AG04449 (cell line): ENCODE results near the gene FAM20A.
"Not testable (repeated sequence)": the region's sequence is repeated elsewhere in the genome, so short reads cannot be mapped to it uniquely, and the experiment has no call there.

Experiments used
- CTCF ChIA-PET: fragments of 350-600 bp; formaldehyde crosslinking; extraction: SDS; loops from one replicate; lab custom pipeline; 2021; ENCODE audit warnings: antibody characterized with exemption; lab: Yijun Ruan, JAX
- POLR2A ChIA-PET: fragments of 400-600, 350-600 bp; formaldehyde crosslinking; extraction: SDS; loops from one replicate; lab custom pipeline; 2020; ENCODE audit warnings: antibody characterized with exemption, inconsistent platforms; lab: Yijun Ruan, JAX
- DNase-seq: peaks from one replicate; pipeline ENCODE4 v3.0.0-alpha.2; 2010; ENCODE audit warnings: low read depth, low spot score
- H3K4me3 ChIP-seq: 2 replicates; pipeline ENCODE4 v1.5.1; 2011; ENCODE audit warnings: low read depth, mild to moderate bottlenecking, control low read depth, low read length
- CTCF ChIP-seq: IDR thresholded peaks from one replicate; pipeline ENCODE4 v1.5.1; 2011; ENCODE audit warnings: mild to moderate bottlenecking, moderate library complexity, low read length, control low read depth, inconsistent platforms; ENCODE audit not compliant: insufficient read depth; ENCODE audit errors: missing control alignments

Gene FAM20A

GRCh38 chr17:68505951-68506350, 95.2 kb downstream of the FAM20A start:
- DNase-seq, result no peak
- CTCF ChIA-PET, result no interaction called here
- H3K4me3 ChIP-seq, result no peak overlapping the region
- no peak for TF ChIP-seq CTCF
- POLR2A ChIA-PET, result no interaction called here

- H3K4me3 ChIP-seq, result no peak overlapping the region
- TF ChIP-seq CTCF, result no peak
- ChIA-PET CTCF (interaction anchor here (0.6 kb wide), 1 partner anchor 35 kb away, joined by 3 read pairs; no protein-coding TSS in a partner anchor), POLR2A (no interaction called here)
- no peak for DNase-seq
Observed at GRCh38 chr17:68501074-68501473, 100.1 kb downstream of the FAM20A start.

GRCh38 chr17:68499587-68499986, 101.6 kb downstream of the FAM20A start:
- no peak overlapping the region for H3K4me3 ChIP-seq
- no peak for DNase-seq
- CTCF ChIA-PET, result no interaction called here
- POLR2A ChIA-PET, result no interaction called here
- no peak for TF ChIP-seq CTCF

GRCh38 chr17:68498479-68499326, 102.5 kb downstream of the FAM20A start:
- DNase-seq, result no peak
- no peak overlapping the region for H3K4me3 ChIP-seq
- no peak for TF ChIP-seq CTCF
- ChIA-PET POLR2A (interaction anchor here (0.6 kb wide), 1 partner anchor 28 kb away, joined by 3 read pairs; no protein-coding TSS in a partner anchor), CTCF (no interaction called here)

- H3K4me3 ChIP-seq, result no peak overlapping the region
- ChIA-PET CTCF (interaction anchor here (1.5 kb wide), 1 partner anchor 13 kb away, joined by 3 read pairs; no protein-coding TSS in a partner anchor), POLR2A (interaction anchor here (0.6 kb wide), 1 partner anchor 27 kb away, joined by 3 read pairs; no protein-coding TSS in a partner anchor)
- no peak for TF ChIP-seq CTCF
- no peak for DNase-seq
Observed at GRCh38 chr17:68497885-68498319, 103.3 kb downstream of the FAM20A start.

- no peak for TF ChIP-seq CTCF
- no peak overlapping the region for H3K4me3 ChIP-seq
- no peak for DNase-seq
- CTCF ChIA-PET, result interaction anchor here (1.2 kb wide), 1 partner anchor 9 kb away, joined by 4 read pairs; no protein-coding TSS in a partner anchor
- POLR2A ChIA-PET, result no interaction called here
Observed at GRCh38 chr17:68495081-68495480, 106.1 kb downstream of the FAM20A start.

GRCh38 chr17:68492394-68493054, 108.6 kb downstream of the FAM20A start:
- DNase-seq, POLR2A ChIA-PET, H3K4me3 ChIP-seq: not testable (repeated sequence)
- CTCF ChIA-PET, result interaction anchor here (1.8 kb wide), 1 partner anchor 10 kb away, joined by 4 read pairs; no protein-coding TSS in a partner anchor
